ENCODE data around the gene WDR75.
"Not testable (repeated sequence)": the region's sequence is repeated elsewhere in the genome, so short reads cannot be mapped to it uniquely, and the experiment has no call there.

WDR75 gene

DNA sequence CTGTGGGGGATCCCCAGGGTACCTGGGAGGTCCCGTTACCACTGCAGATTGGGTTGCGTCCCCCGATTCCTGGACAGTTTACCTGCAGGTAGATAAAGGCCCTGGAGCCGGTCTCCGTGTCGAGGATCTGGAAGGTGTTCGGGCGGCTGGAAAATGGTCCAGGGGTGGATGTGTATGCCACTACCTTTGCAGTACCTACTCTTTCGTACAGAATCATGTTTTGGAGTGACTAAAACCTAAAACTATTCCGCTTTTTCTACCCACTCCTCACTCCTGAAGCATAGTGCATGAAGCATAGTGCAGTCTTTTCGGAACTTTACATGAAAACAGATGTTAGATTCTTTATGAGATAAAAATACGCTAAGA lies 418 bp downstream of the WDR75 start:
- no peak for DNase-seq (ENCODE audit: low read depth in 2 of 2)

GRCh38 chr2:189442468-189442867 lies 1.2 kb downstream of the WDR75 start:
- no peak for DNase-seq (ENCODE audit: low read depth in 2 of 2)

GRCh38 chr2:189444322-189444721 lies 3.0 kb downstream of the WDR75 start:
- DNase-seq (ENCODE audit: low read depth in 2 of 2), result no peak

DNA sequence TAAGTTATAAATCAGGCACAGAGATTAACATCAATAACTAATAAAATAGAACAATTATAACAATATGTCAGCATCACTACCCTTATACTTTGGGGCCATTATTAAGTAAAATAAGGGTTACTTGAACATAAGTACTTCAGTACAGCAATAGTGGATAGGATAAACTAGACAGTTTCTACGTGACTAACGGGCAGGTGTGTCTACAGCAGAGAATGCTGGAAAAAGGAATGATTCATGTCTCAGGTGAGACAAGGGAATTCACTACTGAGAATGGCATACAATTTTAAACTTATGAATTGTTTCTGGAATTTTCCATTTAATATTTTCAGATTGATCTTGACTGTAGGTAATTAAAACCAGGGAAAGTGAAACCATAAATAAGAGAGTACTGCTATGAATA lies 5.5 kb downstream of the WDR75 start:
- no peak for DNase-seq (ENCODE audit: low read depth in 2 of 2)

DNA sequence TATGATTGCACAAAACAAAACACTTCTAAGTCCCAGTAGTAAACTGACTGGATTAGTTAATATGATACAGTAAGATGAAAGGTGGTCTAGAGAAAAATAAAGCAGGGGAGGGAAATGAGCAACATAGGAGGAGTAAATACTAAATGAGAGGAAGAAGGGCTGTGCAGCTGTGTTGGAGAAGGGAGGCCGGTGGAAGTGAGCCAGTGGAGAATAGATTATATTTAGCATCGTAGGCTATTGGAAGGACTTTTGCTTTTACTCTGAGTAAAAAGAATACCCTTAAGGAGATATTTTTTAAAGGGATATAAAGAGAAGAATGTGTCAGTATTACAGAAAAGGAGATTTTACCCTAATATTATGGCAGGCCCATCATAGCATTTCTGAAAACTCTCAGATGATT lies 12.7 kb downstream of the WDR75 start:
- no peak for DNase-seq (ENCODE audit: low read depth in 2 of 2)

GRCh38 chr2:189465076-189465475 lies 23.8 kb downstream of the WDR75 start:
- DNase-seq (ENCODE audit: low read depth in 2 of 2), result no peak

DNA sequence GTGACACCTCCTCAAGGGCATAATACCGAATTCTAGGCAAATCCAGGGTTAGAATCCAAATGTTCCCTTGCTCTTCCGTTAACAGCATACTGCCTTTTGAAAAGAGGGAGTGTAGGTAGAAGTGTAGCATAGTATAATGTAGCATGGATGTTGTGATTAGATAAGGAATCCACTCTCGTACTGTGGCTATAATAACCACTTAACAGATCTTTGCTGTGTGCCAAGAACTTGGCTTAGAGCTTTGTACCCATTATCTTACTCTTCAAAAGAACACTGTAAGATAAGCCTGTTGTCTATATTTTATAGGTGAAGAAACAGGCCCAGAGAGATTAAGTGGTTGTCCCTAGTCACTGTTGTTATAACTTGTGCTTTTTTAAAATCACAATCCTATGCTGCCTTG lies 24.2 kb downstream of the WDR75 start:
- no peak for DNase-seq (ENCODE audit: low read depth in 2 of 2)

- no peak for DNase-seq (ENCODE audit: low read depth in 2 of 2)
Measured at GRCh38 chr2:189466046-189466445, 24.8 kb downstream of the WDR75 start.

- DNase-seq (ENCODE audit: low read depth in 2 of 2), result no peak
Measured at GRCh38 chr2:189466656-189467055, 25.4 kb downstream of the WDR75 start.

DNA sequence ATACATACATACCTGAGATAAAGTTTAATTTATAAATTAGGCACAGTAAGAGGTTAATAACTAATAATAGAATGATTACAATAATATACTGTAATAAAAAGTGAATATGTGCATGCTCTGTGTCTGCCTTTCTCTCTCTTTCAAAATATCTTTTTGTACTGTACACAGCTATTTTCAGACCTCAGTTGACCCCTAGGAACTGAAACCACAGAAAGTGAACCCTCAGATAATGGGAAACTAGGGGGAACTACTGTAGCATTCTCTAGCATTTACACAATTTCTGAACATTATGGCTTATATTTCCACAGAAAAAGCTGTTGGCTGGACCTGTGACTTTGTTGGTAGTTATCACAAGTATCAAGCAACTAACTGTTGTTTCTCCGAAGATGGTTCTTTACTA lies 25.9 kb downstream of the WDR75 start:
- DNase-seq (ENCODE audit: low read depth in 2 of 2), result no peak

- no peak for DNase-seq (ENCODE audit: low read depth in 2 of 2)
Measured at GRCh38 chr2:189467593-189467992, 26.3 kb downstream of the WDR75 start.

DNA sequence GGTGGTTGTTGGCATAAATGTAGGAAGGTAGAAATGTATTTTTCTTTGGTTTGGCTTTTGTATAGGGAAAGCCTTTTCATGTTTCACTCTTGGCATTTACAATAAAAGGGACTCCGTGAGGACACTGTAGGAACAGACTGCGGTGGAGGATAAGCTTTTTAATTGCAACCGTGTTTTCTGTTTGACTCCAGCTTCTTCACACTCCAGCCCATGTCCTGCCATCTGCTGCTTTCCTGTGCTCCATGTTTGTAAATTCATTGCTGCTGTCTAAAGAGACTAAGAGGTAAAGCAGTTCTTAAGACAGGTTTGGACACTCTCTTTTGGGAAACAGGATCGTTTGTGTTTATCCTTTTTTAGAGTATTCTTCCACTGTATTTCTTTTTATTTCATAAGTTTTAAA lies 33.3 kb downstream of the WDR75 start:
- no peak for DNase-seq (ENCODE audit: low read depth in 2 of 2)

DNA sequence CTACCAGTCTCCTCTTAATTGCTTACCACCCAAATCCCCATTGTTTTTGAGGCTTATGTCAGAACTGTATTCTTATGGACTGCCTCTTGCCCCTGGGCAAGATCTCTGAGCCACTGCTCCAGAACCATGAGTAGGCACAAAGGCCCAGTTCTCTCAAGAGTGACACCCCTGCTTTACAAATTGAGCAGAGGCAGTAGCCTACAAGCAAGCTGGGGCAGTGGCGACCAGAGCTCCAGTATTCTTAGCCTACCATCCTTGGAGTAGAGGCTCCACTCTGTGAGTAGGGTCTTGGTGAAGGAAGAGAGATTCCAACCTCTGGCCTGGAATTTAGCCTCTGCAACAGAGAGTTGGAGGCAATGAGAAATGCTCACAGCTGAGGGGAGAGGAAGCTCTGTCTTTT lies 36.5 kb downstream of the WDR75 start:
- DNase-seq (ENCODE audit: low read depth in 2 of 2), result no peak

- not testable (repeated sequence) for DNase-seq (ENCODE audit: low read depth in 2 of 2)
Measured at GRCh38 chr2:189478289-189478688, 37.0 kb downstream of the WDR75 start.

DNA sequence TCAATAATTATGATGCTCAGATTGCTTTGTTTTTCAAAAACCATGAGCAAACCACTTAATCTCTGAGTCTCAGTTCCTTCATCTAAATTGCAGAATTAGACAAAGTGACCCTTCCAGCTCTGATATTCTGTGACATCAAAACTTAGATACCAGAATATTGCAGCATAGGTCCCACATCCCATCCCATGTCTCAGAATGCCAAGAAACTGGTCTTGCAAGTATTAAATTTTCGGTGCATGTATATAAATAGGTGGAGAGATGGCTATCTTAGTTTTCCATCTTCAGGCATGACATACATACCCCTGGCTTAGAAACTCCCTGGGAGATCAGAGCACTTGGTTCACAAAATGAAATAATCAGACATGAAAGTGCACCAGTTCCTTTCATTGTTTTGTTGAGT lies 39.8 kb downstream of the WDR75 start:
- DNase-seq (ENCODE audit: low read depth in 2 of 2), result no peak

- DNase-seq (ENCODE audit: low read depth in 2 of 2), result no peak
Measured at GRCh38 chr2:189483571-189483970, 42.3 kb downstream of the WDR75 start.

- DNase-seq (ENCODE audit: low read depth in 2 of 2), result no peak
Measured at GRCh38 chr2:189483980-189484740, 42.9 kb downstream of the WDR75 start.

- no peak for DNase-seq (ENCODE audit: low read depth in 2 of 2)
Measured at GRCh38 chr2:189485146-189485545, 43.9 kb downstream of the WDR75 start.

DNA sequence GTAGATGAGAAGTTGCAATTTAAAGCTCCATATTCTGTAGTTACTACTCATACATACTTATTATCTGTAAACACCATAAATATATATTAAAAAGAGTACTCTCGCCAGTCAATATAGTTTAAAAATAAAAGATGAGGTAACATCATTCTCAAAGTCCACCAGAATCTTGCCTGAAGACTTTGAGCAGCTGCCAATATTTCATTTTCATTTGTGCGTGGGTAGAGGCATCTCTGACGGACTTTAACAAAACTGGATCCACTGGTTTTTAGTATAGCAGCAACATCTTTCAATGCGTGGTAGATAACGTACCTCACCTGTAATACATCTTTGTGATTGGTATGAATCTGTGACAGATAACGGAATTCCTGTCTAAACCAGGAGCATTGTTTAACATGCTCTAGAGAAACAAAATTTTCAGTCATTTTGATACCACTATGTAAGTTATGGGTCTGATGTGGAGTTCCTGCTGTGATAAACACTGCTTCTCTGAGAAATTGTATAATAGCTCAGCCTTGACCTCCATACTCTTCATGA lies 45.0 kb downstream of the WDR75 start:
- no peak for DNase-seq (ENCODE audit: low read depth in 2 of 2)

DNA sequence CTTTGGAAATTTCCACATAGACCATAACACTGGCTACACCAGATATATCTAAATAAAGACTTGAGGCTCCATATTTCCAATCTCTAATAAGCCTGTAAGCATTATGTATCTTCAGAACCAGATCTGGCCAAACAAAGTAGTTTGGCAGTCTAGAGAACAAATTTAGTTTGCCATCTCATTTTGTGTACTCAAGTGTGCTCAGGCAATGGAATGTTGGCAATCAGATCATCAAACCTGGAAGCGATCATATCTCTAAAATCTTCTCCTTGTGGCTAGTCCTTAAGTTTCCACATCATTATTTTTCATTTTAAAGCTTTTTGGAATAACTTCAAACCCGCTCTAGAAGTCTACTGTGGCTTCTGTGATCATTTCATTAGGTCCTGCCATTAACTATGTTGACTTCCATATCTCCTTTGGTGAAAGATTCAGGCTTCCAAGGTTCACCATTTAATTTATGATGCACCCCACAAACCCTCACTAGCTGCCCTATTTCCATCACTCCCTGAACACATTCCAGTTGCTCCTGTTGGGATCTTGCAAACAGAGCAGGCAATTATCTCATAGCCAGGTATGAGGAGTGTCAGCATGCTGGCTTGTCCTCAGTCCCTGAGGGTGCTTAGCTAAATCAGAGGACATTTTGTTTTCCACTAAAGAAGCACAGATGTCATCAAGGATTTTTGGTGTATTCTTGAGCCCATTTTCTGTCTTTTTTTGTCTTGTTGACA lies 46.2 kb downstream of the WDR75 start:
- no peak for DNase-seq (ENCODE audit: low read depth in 2 of 2)

DNA sequence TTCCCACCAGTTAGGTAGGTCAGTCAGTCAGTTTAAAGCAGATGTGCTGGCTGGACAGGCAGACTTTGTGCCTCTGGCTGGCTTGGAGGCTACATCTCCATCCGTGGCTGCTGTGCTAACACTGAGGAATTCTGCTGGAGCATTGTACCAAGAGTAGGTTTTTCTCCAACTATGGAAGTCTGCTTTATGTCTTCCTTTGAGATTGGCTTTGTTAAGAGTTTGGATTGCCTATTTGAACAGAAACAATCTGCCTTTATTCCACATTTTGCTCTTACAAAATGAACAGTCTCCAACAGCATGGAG lies 46.7 kb downstream of the WDR75 start:
- DNase-seq (ENCODE audit: low read depth in 2 of 2), result no peak

DNA sequence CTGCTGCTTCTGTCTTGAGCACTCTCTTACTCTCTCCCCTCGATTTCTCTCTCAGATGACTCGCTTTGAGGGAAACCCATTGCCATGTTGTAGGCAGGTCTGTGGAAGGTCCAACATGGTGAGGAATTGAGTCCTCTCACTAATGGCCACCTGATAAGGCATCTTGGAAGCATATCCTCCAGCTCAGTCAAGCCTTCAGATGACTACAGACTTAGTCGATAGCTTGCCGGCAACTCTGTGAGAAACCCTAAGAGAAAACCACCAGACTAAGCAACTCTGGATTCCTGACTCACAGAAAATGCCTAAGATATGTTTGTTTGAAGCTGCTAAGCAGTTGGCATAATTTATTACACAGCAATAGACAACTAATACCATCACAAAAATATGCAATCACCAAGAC lies 51.2 kb downstream of the WDR75 start:
- DNase-seq (ENCODE audit: low read depth in 2 of 2), result no peak

DNA sequence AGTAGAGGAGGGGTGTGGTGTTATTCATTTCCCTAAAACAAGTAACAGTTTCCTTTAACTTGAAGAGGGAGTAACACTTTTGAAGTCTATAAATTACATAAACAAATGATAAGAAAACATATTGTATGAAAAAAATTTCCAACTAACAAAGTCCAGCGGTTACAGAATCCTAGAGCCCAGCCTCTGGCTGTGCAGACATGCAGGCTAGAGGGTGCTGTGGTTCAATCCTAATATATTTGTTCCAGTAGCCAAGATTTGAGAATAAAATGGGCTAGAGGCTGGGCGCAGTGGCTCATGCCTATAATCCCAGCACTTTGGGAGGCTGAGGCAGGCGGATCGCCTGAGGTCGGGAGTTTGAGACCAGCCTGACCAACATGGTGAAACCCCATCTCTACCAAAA lies 56.9 kb downstream of the WDR75 start:
- no peak for DNase-seq (ENCODE audit: low read depth in 2 of 2)

DNA sequence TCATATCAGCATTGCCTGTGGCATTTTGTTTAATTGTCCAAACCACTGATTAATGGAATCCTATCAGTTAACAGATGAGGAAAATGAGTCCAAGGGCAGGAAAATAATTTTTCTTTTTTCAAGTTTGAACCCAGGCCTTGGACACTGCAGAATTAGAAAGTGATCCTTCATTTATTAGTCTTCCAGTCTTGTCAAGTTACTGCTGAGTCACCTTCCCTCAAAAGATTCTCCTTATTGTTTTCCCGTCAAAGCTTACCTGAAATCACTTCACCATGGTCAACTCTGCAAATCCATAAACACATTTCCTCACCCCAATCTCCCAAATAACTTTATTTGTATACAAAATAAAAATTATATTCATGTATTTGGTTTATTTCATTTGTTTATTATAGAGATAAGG lies 57.9 kb downstream of the WDR75 start:
- DNase-seq (ENCODE audit: low read depth in 2 of 2), result no peak

Data from stimulated activated CD8-positive, alpha-beta memory T cell treated with anti-CD3 and anti-CD28 coated beads, Interleukin-7, amount 100 ng/mL, for 4 hours (primary cell).